Common myeloid progenitor, CD34-positive (primary cell): ENCODE measurements around the gene THUMPD1.
"Not testable (repeated sequence)": the region's sequence is repeated elsewhere in the genome, so short reads cannot be mapped to it uniquely, and the experiment has no call there.

Source experiments
- CTCF ChIA-PET: fragments of 350-600 bp; sonication (Branson Sonifier 250); formaldehyde crosslinking; loops from one replicate; lab custom pipeline; 2021; ENCODE audit warnings: antibody characterized with exemption; lab: Charles Lee
- POLR2A ChIA-PET: fragments of 350-600 bp; sonication (Branson Sonifier 250); formaldehyde crosslinking; loops from one replicate; lab custom pipeline; 2021; ENCODE audit warnings: antibody characterized with exemption; lab: Charles Lee
- DNase-seq, 3 donors: peaks; one replicate each; pipeline versions ENCODE4 v3.0.0 to v3.0.0-alpha.2; 2013
- H3K27ac ChIP-seq, 2 experiments: 1 replicate in 1 of 2; 2 replicates in 1 of 2; pipeline ENCODE4 v1.7.0; 2013; ENCODE audit warnings: inconsistent platforms in 2 of 2, low read length in 2 of 2, mild to moderate bottlenecking in 2 of 2, low read depth in 1 of 2, moderate library complexity in 1 of 2; ENCODE audit not compliant: severe bottlenecking in 2 of 2, insufficient read depth in 1 of 2, poor library complexity in 1 of 2
- H3K27me3 ChIP-seq, 5 experiments: replicated peaks in 2 of 5; 1 replicate in 3 of 5; 2 replicates in 2 of 5; pipeline versions ENCODE4 v1.6.1 to v1.7.0; 2013; ENCODE audit warnings: low read length in 4 of 5, mild to moderate bottlenecking in 2 of 5, moderate library complexity in 2 of 5, inconsistent platforms in 1 of 5; ENCODE audit not compliant: insufficient read depth in 5 of 5, control insufficient read depth in 4 of 5
- H3K36me3 ChIP-seq, 4 experiments: 1 replicate in 2 of 4; 2 replicates in 2 of 4; pipeline versions ENCODE4 v1.6.1 to v1.7.0; 2013; ENCODE audit warnings: low read length in 3 of 4, control low read depth in 1 of 4, mild to moderate bottlenecking in 1 of 4; ENCODE audit not compliant: control insufficient read depth in 4 of 4, insufficient read depth in 4 of 4
- H3K4me1 ChIP-seq, 4 experiments: 1 replicate in 3 of 4; 2 replicates in 1 of 4; pipeline versions ENCODE4 v1.6.1 to v1.7.1; 2013; ENCODE audit warnings: low read length in 3 of 4, mild to moderate bottlenecking in 3 of 4, control low read depth in 1 of 4, inconsistent platforms in 1 of 4, moderate library complexity in 1 of 4; ENCODE audit not compliant: control insufficient read depth in 4 of 4, insufficient read depth in 4 of 4; ENCODE audit errors: control extremely low read depth in 1 of 4
- H3K4me3 ChIP-seq, 7 experiments: 1 replicate in 4 of 7; 2 replicates in 3 of 7; pipeline versions ENCODE4 v1.5.1 to v1.7.0; 2013; ENCODE audit warnings: mild to moderate bottlenecking in 7 of 7, low read length in 6 of 7, moderate library complexity in 6 of 7, inconsistent platforms in 2 of 7, low read depth in 2 of 7, control low read depth in 1 of 7; ENCODE audit not compliant: insufficient read depth in 4 of 7, control insufficient read depth in 1 of 7; ENCODE audit errors: extremely low read depth in 1 of 7
- H3K9me3 ChIP-seq, 5 experiments: 1 replicate in 4 of 5; 2 replicates in 1 of 5; pipeline versions ENCODE4 v1.6.1 to v1.7.1; 2013; ENCODE audit warnings: low read length in 4 of 5, mild to moderate bottlenecking in 2 of 5, inconsistent platforms in 1 of 5, low read depth in 1 of 5, moderate library complexity in 1 of 5; ENCODE audit not compliant: control insufficient read depth in 4 of 5, insufficient read depth in 2 of 5; ENCODE audit errors: control extremely low read depth in 1 of 5
- whole genome bisulfite sequencing: methylation state at CpG from one replicate; pipeline ENCODE4 v1.1.5; 2013; ENCODE audit not compliant: insufficient coverage; 5-methylcytosine and 5-hydroxymethylcytosine counted together

THUMPD1 gene

DNA sequence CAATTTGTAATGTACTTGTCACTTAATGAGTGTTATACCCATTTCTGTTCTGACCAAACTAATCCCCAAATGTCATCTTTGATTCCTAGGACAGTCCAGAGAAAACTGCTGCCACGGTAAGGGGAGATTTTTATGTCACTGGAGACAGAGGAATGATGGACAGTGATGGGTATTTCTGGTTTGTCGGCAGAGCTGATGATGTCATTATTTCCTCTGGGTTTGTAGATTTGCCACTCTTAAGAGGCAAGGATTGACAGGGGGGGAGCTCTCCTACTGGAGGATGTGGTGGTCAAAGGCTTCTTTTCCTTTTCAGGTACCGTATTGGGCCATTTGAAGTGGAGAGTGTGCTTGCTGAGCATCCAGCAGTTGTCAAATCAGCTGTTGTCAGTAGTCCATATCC lies 12.5 kb downstream of the THUMPD1 start:
- Histone ChIP-seq H3K27ac (no peak overlapping the region), H3K36me3 (peaks cover 0 to 3% (median 3%) of the 10 kb centered on the region in 4 experiments), H3K27me3 (no peaks in the 10 kb centered on the region), H3K4me1 (no peaks in the 10 kb centered on the region), H3K9me3 (no peaks in the 10 kb centered on the region), H3K4me3 (no peak overlapping the region)
- no peak for DNase-seq
- ChIA-PET CTCF (interaction anchor here (1.9 kb wide), 1 partner anchor 10 kb away, joined by 4 read pairs; no protein-coding TSS in a partner anchor), POLR2A (no interaction called here)
- WGBS: 64% methylated on average over 2 of the region's 3 CpGs

DNA sequence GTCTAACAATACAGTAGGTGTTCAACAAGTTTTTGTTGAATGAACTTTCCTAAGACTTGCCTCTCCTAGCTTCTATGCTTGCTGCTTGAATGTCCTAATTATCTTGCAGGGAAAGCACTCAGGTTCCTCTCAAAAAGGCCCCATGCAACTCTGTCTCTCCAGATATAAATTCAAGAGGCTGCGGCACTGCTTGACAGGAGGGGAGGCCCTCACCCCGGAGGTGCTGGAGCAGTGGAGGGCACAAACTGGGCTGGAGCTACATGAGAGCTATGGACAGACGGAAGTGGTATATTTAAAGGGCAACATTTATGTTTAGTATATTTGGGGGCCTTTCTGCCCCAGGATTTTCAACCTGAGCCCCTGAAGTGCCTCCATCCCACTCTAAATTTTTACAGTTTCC lies 14.4 kb downstream of the THUMPD1 start:
- Histone ChIP-seq H3K27ac (no peak overlapping the region), H3K4me3 (no peak overlapping the region), H3K27me3 (no peaks in the 10 kb centered on the region), H3K36me3 (no peaks in the 10 kb centered on the region), H3K9me3 (no peaks in the 10 kb centered on the region), H3K4me1 (no peaks in the 10 kb centered on the region)
- DNase-seq: no peak
- POLR2A ChIA-PET: no interaction called here
- WGBS: 100% methylated on average over 1 of the region's 3 CpGs
- CTCF ChIA-PET: interaction anchor here (1.7 kb wide), 1 partner anchor 10 kb away, joined by 4 read pairs; no protein-coding TSS in a partner anchor

DNA sequence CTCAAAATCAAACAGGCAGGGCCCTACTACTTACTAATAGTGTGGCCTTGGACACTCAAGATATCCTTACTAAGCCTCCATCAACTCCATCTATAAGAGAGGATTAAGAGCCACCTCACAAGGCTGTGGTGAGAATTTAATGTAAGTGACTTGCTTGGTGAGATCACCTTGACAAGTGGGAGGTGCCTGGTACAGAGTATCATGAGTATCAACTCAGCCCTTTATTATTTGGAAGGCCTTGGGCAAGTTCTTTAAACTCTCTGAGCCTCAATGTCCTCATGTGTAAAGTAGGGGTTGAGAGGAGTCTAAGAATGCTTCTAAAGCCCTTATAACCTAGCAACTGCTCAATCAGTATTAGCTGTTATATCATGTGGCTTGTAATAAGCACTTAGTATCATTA lies 15.0 kb downstream of the THUMPD1 start:
- H3K4me3 ChIP-seq: no peak overlapping the region
- no peaks in the 10 kb centered on the region for H3K4me1 ChIP-seq
- POLR2A ChIA-PET: no interaction called here
- no peak for DNase-seq
- H3K27me3 ChIP-seq: no peaks in the 10 kb centered on the region
- CTCF ChIA-PET: interaction anchor here (1.7 kb wide), 1 partner anchor 9 kb away, joined by 4 read pairs; no protein-coding TSS in a partner anchor
- H3K27ac ChIP-seq: no peak overlapping the region
- no peaks in the 10 kb centered on the region for H3K36me3 ChIP-seq
- no peaks in the 10 kb centered on the region for H3K9me3 ChIP-seq

DNA sequence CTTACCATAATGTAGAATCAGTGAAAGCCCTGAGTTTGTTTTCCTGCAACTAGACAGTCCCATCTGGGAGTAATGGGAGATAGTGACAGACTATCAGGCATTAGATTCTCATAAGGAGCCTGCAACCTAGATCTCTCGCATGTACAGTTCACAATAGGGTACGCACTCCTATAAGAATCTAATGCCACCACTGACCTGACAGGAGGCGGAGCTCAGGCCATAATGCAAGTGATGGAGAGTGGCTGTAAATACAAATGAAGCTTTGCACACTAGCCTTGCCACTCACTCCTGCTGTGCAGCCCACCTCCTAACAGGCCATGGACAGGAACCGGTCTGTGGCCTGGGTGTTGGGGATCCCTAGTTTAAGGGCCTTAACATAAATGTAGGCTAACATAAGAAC lies 21.4 kb downstream of the THUMPD1 start:
- 100% methylated on average over 3 of the region's 4 CpGs for WGBS
- ChIA-PET CTCF (no interaction called here), POLR2A (no interaction called here)
- no peak overlapping the region for H3K27ac ChIP-seq
- H3K4me3 ChIP-seq: no peak overlapping the region
- H3K4me1 ChIP-seq: peaks cover 0 to 4% (median 1%) of the 10 kb centered on the region in 4 experiments
- DNase-seq: no peak
- no peaks in the 10 kb centered on the region for H3K9me3 ChIP-seq
- no peaks in the 10 kb centered on the region for H3K27me3 ChIP-seq
- no peaks in the 10 kb centered on the region for H3K36me3 ChIP-seq

DNA sequence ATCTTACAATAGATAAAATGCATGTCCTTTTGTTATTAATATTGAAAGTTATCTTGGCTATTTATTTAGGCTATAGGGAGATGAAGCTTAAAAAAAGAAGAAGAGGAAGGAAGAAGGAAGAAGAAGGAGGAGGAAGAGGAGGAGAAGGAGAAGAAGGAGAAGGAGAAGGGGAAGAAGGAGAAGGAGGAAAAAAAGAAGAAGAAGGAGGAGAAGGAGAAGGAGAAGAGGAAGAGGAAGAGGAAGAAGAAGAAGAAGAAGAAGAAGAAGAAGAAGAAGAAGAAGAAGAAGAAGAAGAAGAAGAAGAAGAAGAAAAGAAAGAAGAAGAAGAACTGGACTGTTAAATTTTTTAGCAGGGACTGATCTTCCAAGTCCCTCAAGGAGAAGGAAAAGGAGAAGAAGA lies 23.9 kb downstream of the THUMPD1 start:
- H3K27ac ChIP-seq, H3K9me3 ChIP-seq, POLR2A ChIA-PET, DNase-seq, H3K27me3 ChIP-seq, H3K4me3 ChIP-seq, H3K36me3 ChIP-seq, H3K4me1 ChIP-seq: not testable (repeated sequence)
- CTCF ChIA-PET: interaction anchor here (1.4 kb wide), 1 partner anchor 9 kb away, joined by 4 read pairs; no protein-coding TSS in a partner anchor

DNA sequence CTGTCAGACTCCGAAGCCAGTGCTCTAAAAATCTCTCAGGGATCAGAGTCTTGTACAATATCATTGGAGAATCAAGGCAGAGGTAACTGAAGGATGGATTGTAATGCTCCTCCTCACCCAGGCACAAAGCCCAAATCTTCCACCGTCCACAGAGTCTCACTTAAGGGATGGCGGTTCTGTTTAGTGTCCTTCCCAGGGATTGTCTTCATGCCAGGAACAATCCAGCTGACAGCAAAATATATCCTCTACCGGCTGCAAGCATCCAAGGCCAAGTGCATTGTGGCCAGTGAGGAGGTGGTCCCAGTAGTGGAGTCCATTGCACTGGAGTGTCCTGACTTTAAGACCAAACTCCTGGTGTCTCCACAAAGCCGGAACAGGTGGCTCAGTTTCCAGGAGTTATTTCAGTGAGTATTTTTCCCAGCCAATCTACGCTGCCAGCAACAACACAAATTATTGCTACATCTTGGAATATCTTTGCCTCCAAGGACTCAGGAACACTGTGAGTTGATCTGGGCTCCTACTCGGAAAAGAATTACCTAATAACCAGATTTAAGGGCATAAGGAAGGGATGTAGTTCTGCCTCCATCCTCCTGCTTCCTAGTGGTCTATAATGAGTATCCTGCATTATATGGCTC lies 30.2 kb downstream of the THUMPD1 start:
- WGBS: 94% methylated on average over 2 of the region's 7 CpGs
- no peaks in the 10 kb centered on the region for H3K9me3 ChIP-seq
- ChIA-PET CTCF (no interaction called here), POLR2A (no interaction called here)
- no peak overlapping the region for H3K27ac ChIP-seq
- H3K4me3 ChIP-seq: no peak overlapping the region
- no peaks in the 10 kb centered on the region for H3K4me1 ChIP-seq
- no peaks in the 10 kb centered on the region for H3K36me3 ChIP-seq
- no peak for DNase-seq
- no peaks in the 10 kb centered on the region for H3K27me3 ChIP-seq

DNA sequence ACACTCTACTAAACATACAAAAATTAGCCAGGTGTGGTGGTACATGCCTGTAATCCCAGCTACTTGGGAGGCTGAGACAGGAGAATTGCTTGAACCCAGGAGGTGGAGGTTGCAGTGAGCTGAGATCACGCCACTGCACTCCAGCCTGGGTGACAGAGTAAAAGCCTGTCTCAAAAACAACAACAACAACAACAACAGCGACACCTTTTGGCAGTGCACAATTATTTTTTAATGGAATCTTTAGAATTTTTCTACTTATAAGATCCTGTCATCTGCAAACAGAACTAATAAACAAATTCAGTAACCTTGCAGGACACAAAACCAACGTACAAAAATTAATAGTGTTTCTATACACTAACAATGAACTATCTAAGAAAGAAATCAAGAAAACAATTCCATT lies 33.5 kb downstream of the THUMPD1 start:
- H3K4me1 ChIP-seq, H3K36me3 ChIP-seq, CTCF ChIA-PET, POLR2A ChIA-PET, H3K27me3 ChIP-seq, H3K4me3 ChIP-seq, H3K9me3 ChIP-seq, H3K27ac ChIP-seq: not testable (repeated sequence)
- DNase-seq: peak; percentile 31 to 43 (median 41)
- no CpG with 5 or more reads among the region's 3 CpGs for WGBS
